ENCODE measurements around the gene NECAB3. TPM values are rescaled to one million over a fixed set of nuclear protein-coding genes. Genes with fewer than 3 reads are reported as not detected.

NECAB3 gene, protein sequence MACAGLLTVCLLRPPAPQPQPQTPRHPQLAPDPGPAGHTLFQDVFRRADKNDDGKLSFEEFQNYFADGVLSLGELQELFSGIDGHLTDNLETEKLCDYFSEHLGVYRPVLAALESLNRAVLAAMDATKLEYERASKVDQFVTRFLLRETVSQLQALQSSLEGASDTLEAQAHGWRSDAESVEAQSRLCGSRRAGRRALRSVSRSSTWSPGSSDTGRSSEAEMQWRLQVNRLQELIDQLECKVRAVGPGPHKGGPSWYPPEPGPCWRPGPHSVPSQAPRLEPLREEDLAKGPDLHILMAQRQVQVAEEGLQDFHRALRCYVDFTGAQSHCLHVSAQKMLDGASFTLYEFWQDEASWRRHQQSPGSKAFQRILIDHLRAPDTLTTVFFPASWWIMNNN
- 10 to 100 TPM; 27.3 to 36.2 TPM for total RNA-seq

DNA sequence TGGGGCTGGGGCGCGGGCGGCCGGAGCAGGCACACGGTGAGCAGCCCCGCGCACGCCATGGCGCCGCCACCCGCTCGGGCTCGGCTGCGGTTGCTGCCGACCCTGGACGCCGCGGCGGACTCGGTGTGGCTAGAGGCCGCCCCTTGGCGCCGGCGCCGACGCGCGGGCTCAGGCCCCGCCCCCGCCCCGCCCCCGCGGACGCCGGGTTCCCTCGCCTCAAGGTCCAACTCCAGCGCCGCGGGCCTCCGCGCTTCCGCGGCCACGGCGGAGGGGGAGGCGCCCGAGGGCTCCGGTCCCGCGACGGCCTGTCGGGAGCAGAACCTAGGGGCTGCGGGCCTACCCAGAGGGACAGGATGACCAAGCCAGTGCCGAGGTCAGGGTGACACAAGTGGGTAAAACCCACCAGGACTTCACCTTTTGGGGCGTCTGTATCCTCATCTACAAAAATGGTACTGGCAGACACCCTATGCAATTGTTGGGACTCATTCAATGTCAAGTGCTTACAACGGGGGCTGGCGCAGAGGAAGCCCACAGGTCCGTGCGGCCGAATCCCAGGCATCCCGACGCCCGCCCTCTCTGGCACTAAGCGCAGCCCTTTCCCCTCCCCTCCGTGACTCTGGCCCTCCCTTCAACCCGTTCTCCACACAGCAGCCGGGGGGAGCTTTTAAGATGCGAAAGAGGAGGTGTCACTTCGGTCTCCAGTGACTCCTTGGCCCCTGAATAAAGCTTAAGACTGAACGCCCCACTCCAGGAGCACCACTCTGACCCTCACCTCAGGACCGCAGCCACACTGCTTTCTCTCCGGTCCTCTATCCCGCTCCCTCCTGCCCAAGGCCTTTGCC, at the start of gene NECAB3:
Gene NECAB3 (minus strand): TSS at position 135 of the 842 bp plus-strand sequence. CDS start 76 bp downstream, at position 59.
- POLR2A ChIA-PET: interaction anchor here (1.3 to 16.8 kb wide), 4 partner anchors 7 to 46 kb away, joined by 3 to 312 read pairs (median 14); partner anchors contain the start of genes ACTL10, C20orf144 and PXMP4
- peaks cover 36% of the 10 kb centered on the region for H3K36me3 Mint-ChIP-seq (ENCODE audit: low read depth)
- H3K4me1 Mint-ChIP-seq: peaks cover 62% of the 10 kb centered on the region
- H3K4me3 Mint-ChIP-seq: peak within 1 kb of the TSS; percentile 83
- no peaks in the 10 kb centered on the region for H3K27me3 Mint-ChIP-seq
- peak within 1 kb of the TSS; percentile 37 for H3K27ac Mint-ChIP-seq
- no peaks in the 10 kb centered on the region for H3K9me3 Mint-ChIP-seq
- DNase-seq: peak; percentile 73
- CTCF ChIA-PET: interaction anchor here (1.1 to 1.2 kb wide), 2 partner anchors 10 kb away, joined by 3 read pairs; no protein-coding TSS in a partner anchor

DNA sequence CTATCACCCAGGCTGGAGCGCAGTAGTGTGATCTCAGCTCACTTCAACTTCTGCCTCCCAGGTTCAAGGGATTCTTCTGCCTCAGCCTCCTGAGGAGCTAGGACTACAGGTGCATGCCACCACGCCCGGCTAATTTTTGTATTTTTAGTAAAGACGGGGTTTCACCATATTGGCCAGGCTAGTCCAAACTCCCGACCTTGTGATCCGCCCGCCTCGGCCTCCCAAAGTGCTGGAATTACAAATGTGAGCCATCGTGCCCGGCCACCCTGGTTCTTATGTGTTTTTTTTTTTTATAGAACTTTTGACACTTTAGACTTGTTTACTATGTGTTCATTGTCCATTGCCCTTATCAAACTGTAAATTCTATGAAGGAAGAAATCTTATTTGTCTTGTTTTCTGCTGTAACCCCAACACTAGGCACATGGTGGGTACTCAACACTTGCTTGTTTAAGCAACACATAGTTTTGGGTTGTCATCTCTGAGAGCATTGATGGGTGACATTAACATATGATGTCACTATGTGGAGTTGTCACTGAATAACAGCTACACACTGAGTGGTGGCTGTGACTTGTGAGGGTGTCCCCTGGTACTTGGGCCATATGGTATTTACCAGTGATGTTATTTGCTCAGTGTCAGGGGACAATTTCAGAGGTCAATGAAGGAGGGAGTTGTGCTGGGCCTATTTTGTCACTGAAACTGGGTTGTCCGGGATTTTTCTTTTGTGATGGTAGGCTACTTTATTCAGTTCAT, 47.3 kb upstream of the NECAB3 start:
- H3K4me1 Mint-ChIP-seq: peaks cover 26% of the 10 kb centered on the region
- H3K36me3 Mint-ChIP-seq (ENCODE audit: low read depth): peaks cover 4% of the 10 kb centered on the region
- H3K27ac Mint-ChIP-seq: no peak overlapping the region
- no peaks in the 10 kb centered on the region for H3K27me3 Mint-ChIP-seq
- ChIA-PET CTCF (interaction anchor here (2.3 to 3.2 kb wide), 3 partner anchors 11 to 54 kb away, joined by 7 to 12 read pairs (median 11); partner anchors contain the start of genes ACTL10 and ZNF341), POLR2A (interaction anchor here (3.0 kb wide), 1 partner anchor 37 kb away, joined by 20 read pairs; no protein-coding TSS in a partner anchor)
- no peak for DNase-seq
- H3K4me3 Mint-ChIP-seq: no peak overlapping the region
- no peaks in the 10 kb centered on the region for H3K9me3 Mint-ChIP-seq

DNA sequence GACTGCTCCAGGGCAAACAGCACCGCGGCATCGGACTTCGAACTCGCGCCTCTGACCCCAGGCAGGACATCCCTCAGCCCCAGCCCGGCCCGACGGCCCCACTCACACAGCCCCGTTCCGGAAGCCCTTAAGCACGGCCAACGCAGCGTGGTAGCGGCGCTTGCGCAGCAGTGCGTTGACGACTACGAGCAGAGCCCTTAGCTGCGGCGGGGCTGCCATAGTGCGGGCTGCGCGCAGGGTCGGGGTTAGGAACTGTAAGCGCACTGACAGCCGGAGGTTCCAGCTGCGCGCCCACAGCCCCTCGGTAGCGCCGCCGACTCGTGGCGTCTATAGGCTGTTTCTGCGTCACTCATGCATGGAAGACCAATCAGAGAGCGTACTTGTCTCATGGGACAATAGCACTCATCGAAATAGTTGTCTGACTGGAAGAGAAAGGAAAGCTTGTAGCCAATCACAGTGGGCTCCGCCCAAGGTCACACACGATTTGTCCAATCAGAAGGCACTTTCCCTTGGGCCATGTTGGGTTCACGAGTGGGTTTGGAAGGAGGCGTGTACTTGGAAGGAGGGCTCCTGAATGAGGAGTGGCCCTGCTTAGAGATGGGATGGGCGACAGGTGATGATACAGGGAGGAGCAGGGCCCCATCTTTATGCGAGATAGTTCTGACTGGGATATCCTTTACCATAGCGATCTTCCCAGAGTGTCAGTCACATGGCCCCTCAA, 45.9 kb upstream of the NECAB3 start, which contains the start of gene PXMP4:
Gene PXMP4 (minus strand): TSS at position 322 of the 721 bp plus-strand sequence. CDS start 103 bp downstream, at position 219.
- peak within 1 kb of the TSS; percentile 59 for H3K27ac Mint-ChIP-seq
- ChIA-PET POLR2A (interaction anchor here (0.7 to 3.0 kb wide), 24 partner anchors 9 to 392 kb away, joined by 3 to 37 read pairs (median 6); partner anchors contain the start of genes ACTL10, CBFA2T2, CDK5RAP1 and CHMP4B), CTCF (interaction anchor here (0.6 to 3.2 kb wide), 9 partner anchors 10 to 275 kb away, joined by 3 to 12 read pairs (median 6); partner anchors contain the start of genes ACTL10 and ZNF341)
- peaks cover 7% of the 10 kb centered on the region for H3K36me3 Mint-ChIP-seq (ENCODE audit: low read depth)
- DNase-seq: peak; percentile 93
- H3K4me1 Mint-ChIP-seq: peaks cover 28% of the 10 kb centered on the region
- peak within 1 kb of the TSS; percentile 85 for H3K4me3 Mint-ChIP-seq
- H3K9me3 Mint-ChIP-seq: no peaks in the 10 kb centered on the region
- H3K27me3 Mint-ChIP-seq: no peaks in the 10 kb centered on the region

DNA sequence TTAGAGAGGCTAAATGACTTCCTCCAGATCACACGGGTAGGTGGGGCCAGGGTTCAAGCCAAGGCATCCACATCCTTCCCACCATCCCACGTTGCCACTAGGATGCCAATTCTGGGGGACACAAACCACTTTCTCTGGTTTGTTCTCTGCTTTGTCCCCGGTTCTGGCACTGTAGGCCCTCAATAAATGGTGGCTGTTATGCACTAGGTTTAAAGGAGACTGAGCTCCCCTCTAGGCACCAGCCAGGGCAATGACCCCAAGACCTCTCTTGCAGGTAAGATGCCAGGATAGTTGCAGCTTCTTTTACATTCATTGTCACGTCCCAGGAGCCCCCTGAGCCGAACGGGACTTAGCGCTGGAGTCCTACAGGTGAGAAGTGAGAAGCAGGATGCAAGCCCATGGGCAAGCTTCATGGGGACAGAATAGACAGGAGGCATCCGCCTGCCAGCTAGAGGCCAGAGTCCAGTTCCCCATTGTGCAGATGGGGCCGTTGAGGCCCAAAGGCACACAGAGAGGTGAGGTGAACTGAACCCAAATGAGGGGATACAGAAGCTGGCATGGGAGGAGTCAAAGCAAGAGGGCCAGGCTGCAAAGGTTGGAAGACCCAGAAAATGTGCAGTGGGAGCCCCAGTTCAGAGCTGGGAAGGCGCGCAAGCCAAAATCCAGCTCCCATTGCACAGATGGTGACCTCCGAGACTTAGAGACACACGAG, 45.2 kb upstream of the NECAB3 start:
- peaks cover 28% of the 10 kb centered on the region for H3K4me1 Mint-ChIP-seq
- ChIA-PET POLR2A (interaction anchor here (0.9 to 3.0 kb wide), 19 partner anchors 9 to 393 kb away, joined by 3 to 37 read pairs (median 6); partner anchors contain the start of genes ACTL10, CBFA2T2, E2F1 and EIF2S2), CTCF (interaction anchor here (0.6 to 3.2 kb wide), 9 partner anchors 10 to 275 kb away, joined by 3 to 12 read pairs (median 6); partner anchors contain the start of genes ACTL10 and ZNF341)
- peak overlapping the region; percentile 59 for H3K27ac Mint-ChIP-seq
- H3K9me3 Mint-ChIP-seq: no peaks in the 10 kb centered on the region
- H3K27me3 Mint-ChIP-seq: no peaks in the 10 kb centered on the region
- no peak for DNase-seq
- peaks cover 8% of the 10 kb centered on the region for H3K36me3 Mint-ChIP-seq (ENCODE audit: low read depth)
- peak overlapping the region; percentile 85 for H3K4me3 Mint-ChIP-seq

DNA sequence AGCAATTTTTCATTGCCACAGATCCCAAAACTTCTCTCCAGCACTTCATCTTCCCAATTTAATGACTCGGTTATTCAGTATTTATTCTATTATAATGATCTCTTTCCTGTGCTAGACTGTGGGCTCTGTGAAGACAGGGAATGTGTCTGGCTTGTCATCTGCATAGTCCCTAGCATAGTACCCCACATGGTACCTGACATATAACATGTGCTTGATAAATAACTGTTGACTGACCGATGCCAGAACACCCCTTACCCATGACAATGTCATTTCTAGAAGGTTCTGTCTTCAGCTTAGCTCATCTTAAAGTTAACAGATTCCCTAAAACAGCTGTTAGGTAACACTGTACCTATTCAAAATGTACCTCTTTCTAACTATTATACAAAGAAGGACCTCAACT, 42.3 kb upstream of the NECAB3 start:
- peaks cover 28% of the 10 kb centered on the region for H3K36me3 Mint-ChIP-seq (ENCODE audit: low read depth)
- H3K4me1 Mint-ChIP-seq: peaks cover 29% of the 10 kb centered on the region
- POLR2A ChIA-PET: interaction anchor here (1.2 kb wide), 1 partner anchor 10 kb away, joined by 3 read pairs; no protein-coding TSS in a partner anchor
- CTCF ChIA-PET: no interaction called here
- no peak for DNase-seq
- H3K4me3 Mint-ChIP-seq: no peak overlapping the region
- H3K27ac Mint-ChIP-seq: no peak overlapping the region
- H3K9me3 Mint-ChIP-seq: no peaks in the 10 kb centered on the region
- no peaks in the 10 kb centered on the region for H3K27me3 Mint-ChIP-seq

DNA sequence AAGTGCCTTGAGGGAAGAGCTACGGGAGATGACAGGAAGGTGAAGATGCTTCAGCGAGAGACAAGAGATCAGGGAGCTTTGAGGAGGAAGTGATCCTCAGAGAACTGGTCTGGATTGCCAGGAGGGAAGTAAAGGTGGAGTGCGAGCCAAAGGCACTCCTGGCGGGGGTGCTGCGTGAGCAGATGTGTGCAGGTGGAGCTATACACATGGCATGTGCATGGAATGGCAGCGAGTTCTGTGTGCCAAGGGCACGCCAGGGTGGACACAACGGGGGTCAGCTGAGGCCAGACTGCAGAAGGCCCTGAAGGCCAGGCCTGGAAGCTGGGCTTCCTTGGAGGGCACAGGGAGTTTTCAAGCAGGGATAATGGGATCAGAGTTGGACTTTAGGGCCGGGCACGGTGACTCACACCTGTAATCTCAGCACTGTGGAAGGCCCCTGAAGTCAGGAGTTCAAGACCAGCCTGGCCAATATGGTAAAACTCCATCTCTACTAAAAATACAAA, 39.7 kb upstream of the NECAB3 start:
- H3K27me3 Mint-ChIP-seq: no peaks in the 10 kb centered on the region
- ChIA-PET POLR2A (interaction anchor here (1.4 kb wide), 1 partner anchor 9 kb away, joined by 3 read pairs; no protein-coding TSS in a partner anchor), CTCF (no interaction called here)
- no peak overlapping the region for H3K27ac Mint-ChIP-seq
- H3K36me3 Mint-ChIP-seq (ENCODE audit: low read depth): peaks cover 43% of the 10 kb centered on the region
- DNase-seq: no peak
- H3K9me3 Mint-ChIP-seq: no peaks in the 10 kb centered on the region
- H3K4me1 Mint-ChIP-seq: peaks cover 39% of the 10 kb centered on the region
- no peak overlapping the region for H3K4me3 Mint-ChIP-seq

DNA sequence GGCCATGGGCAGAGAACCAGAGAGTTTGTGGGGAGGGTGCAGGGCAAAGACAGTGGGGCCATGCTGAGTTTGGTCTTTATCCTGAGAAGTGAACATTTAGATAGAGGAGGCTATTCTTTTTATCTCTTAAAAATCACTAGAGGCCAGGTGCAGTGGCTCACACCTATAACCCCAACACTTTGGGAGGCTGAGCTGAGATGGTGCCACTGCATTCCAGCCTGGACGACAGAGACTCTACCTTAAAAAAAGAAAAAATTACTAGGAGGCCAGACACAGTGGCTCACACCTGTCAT, 37.2 kb upstream of the NECAB3 start:
- H3K4me3 Mint-ChIP-seq: no peak overlapping the region
- no peak overlapping the region for H3K27ac Mint-ChIP-seq
- no peak for DNase-seq
- H3K27me3 Mint-ChIP-seq: no peaks in the 10 kb centered on the region
- ChIA-PET CTCF (no interaction called here), POLR2A (interaction anchor here (1.2 kb wide), 1 partner anchor 9 kb away, joined by 5 read pairs; the partner anchor contains the start of gene PXMP4)
- H3K4me1 Mint-ChIP-seq: peaks cover 29% of the 10 kb centered on the region
- no peaks in the 10 kb centered on the region for H3K9me3 Mint-ChIP-seq
- peaks cover 45% of the 10 kb centered on the region for H3K36me3 Mint-ChIP-seq (ENCODE audit: low read depth)

DNA sequence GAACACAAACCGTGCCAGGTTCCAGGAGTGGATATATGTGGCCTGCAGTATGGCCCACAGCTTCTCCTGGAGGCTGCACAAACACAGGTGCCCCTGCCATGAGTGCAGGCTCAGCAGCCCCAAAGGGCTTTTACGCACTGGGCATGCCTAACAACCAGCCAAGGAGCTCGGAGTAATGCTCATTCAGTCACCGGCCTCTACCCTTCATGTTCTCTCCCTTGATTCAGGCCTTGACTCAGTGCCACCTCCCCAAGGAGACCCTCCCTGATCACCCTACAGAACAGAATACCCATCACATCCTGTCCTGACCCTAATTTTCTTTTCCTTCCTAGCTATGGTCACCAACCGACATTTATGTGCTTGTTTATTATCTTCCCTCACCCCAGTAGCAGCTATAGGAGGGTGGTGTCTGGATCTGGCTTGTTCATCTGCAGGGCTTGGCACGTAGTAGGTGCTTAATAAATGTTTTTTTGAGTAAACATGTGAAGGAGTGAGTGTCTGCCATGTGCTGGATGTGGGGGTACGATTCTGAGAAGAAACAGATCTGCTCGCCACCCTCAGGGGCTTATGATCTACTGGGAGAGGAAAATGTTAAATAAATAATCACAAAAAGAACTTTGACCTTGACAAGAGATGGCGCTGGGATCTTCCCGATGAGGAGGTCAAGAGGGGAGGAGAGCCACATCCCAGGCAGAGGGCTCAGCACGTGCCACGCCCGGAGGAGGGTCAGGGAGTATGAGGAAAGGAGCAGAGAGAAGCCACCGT, 36.6 kb upstream of the NECAB3 start:
- Mint-ChIP-seq H3K27me3 (no peaks in the 10 kb centered on the region), H3K9me3 (no peaks in the 10 kb centered on the region), H3K27ac (peak overlapping the region; percentile 48), H3K4me1 (peaks cover 27% of the 10 kb centered on the region), H3K4me3 (no peak overlapping the region), H3K36me3 (ENCODE audit: low read depth) (peaks cover 42% of the 10 kb centered on the region)
- POLR2A ChIA-PET: interaction anchor here (1.2 kb wide), 1 partner anchor 9 kb away, joined by 5 read pairs; the partner anchor contains the start of gene PXMP4
- CTCF ChIA-PET: no interaction called here
- DNase-seq: no peak

DNA sequence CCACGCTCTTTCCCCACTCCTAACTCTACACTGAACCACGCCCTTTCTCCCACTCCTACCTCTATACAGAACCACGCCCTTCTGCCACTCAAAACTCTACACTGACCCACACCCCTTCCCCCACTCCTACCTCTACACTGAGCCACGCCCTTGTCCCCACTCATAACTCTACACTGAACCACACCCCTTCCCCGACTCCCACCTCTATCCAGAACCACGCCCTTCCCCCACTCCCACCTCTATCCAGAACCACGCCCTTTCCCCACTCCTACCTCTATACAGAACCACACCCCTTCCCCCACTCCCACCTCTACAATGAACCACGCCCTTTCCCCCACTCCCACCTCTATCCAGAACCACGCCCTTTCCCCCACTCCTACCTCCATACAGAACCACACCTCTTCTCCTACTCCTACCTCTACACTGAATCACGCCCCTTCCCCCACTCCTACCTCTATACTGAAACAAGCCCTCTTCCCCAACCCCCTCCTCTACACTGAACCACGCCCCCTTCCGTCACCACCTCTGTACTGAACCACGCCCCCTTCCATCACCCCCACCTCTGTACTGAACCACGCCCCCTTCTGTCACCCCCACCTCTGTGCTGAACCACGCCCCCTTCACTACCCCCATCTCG, 35.8 kb upstream of the NECAB3 start:
- H3K4me3 Mint-ChIP-seq: no peak overlapping the region
- ChIA-PET POLR2A (interaction anchor here (1.1 to 1.2 kb wide), 3 partner anchors 10 to 17 kb away, joined by 3 to 5 read pairs (median 5); partner anchors contain the start of gene PXMP4), CTCF (interaction anchor here (0.6 kb wide), 1 partner anchor 171 kb away, joined by 4 read pairs; no protein-coding TSS in a partner anchor)
- peaks cover 27% of the 10 kb centered on the region for H3K4me1 Mint-ChIP-seq
- H3K9me3 Mint-ChIP-seq: no peaks in the 10 kb centered on the region
- H3K36me3 Mint-ChIP-seq (ENCODE audit: low read depth): peaks cover 42% of the 10 kb centered on the region
- H3K27me3 Mint-ChIP-seq: no peaks in the 10 kb centered on the region
- peak overlapping the region; percentile 31 for H3K27ac Mint-ChIP-seq
- no peak for DNase-seq

DNA sequence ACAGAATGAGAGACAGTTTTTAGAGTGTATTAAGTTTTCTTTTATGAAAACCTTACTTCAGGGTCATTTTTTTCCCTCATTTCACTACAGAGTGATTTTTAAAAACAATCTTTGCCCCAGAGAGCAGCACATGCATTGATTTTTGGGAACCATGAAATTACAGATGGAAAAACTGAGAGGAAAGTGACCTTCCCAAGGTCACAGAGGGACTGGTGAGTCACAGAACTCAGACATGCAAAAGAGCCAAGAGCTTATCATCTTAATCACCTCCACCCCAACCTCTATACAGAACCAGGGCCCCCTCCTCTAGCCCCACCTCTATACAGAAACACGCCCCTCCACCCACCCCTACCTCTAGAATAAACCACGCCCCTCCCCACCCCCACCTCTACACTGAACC, 35.2 kb upstream of the NECAB3 start:
- H3K9me3 Mint-ChIP-seq: no peaks in the 10 kb centered on the region
- POLR2A ChIA-PET: interaction anchor here (1.1 to 1.2 kb wide), 2 partner anchors 11 to 17 kb away, joined by 3 to 5 read pairs; partner anchors contain the start of gene PXMP4
- CTCF ChIA-PET: interaction anchor here (0.6 to 0.7 kb wide), 2 partner anchors 170 to 220 kb away, joined by 3 to 4 read pairs; no protein-coding TSS in a partner anchor
- DNase-seq: no peak
- H3K4me3 Mint-ChIP-seq: no peak overlapping the region
- H3K4me1 Mint-ChIP-seq: peaks cover 27% of the 10 kb centered on the region
- H3K36me3 Mint-ChIP-seq (ENCODE audit: low read depth): peaks cover 43% of the 10 kb centered on the region
- H3K27me3 Mint-ChIP-seq: no peaks in the 10 kb centered on the region
- no peak overlapping the region for H3K27ac Mint-ChIP-seq
